Uterus (tissue), 2 donors: ENCODE measurements around the gene CAB39L.

Source experiments
- POLR2A ChIP-seq, 2 donors: fragments of 450-650 bp; IDR thresholded peaks; one replicate each; pipeline ENCODE4 v1.6.1; 2016; ENCODE audit warnings: antibody characterized with exemption in 2 of 2, mild to moderate bottlenecking in 1 of 2, moderate library complexity in 1 of 2
- TF ChIP-seq, protein P1 (sequence below), 4 experiments: fragments of 200-600 bp in 2 of 4; fragments of 450-650 bp in 2 of 4; sonication (generic) in 2 of 4; IDR thresholded peaks; one replicate each; pipeline ENCODE4 v1.5.1; 2016 to 2019; ENCODE audit warnings: antibody characterized with exemption in 4 of 4, mild to moderate bottlenecking in 2 of 4, moderate library complexity in 1 of 4

DNA sequence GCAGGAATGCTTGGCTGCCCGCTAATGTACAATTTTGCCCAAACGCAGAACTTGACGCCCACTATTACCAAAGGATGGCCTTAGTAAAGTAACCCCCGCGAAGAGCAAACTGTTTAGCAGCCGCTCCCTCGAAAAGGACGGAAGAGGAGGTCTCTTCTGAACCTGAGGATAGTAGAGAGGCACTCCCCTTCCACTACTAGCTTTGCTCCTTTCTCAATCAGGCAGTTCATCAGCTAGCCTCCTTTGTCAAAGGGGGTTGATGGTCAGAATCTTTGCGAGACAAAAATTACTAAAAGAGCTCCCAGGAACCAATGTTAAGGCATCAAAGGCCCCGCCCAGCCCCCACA is 534 bp downstream of the CAB39L start:
- TF ChIP-seq, protein P1, sequence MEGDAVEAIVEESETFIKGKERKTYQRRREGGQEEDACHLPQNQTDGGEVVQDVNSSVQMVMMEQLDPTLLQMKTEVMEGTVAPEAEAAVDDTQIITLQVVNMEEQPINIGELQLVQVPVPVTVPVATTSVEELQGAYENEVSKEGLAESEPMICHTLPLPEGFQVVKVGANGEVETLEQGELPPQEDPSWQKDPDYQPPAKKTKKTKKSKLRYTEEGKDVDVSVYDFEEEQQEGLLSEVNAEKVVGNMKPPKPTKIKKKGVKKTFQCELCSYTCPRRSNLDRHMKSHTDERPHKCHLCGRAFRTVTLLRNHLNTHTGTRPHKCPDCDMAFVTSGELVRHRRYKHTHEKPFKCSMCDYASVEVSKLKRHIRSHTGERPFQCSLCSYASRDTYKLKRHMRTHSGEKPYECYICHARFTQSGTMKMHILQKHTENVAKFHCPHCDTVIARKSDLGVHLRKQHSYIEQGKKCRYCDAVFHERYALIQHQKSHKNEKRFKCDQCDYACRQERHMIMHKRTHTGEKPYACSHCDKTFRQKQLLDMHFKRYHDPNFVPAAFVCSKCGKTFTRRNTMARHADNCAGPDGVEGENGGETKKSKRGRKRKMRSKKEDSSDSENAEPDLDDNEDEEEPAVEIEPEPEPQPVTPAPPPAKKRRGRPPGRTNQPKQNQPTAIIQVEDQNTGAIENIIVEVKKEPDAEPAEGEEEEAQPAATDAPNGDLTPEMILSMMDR (IDR thresholded peaks at IDR 0.05): no peak
- no peak for TF ChIP-seq POLR2A (IDR thresholded peaks at IDR 0.05)
